NCI-H69 (cell line): ENCODE results near the gene CDK5R2.

Experiments
- DNase-seq: peaks from one replicate; lab custom pipeline; 2025; lab: John Stamatoyannopoulos, UW

The CDK5R2 gene

GRCh38 chr2:219003979-219004378, 44.5 kb downstream of the CDK5R2 start:
- DNase-seq: no peak

DNA sequence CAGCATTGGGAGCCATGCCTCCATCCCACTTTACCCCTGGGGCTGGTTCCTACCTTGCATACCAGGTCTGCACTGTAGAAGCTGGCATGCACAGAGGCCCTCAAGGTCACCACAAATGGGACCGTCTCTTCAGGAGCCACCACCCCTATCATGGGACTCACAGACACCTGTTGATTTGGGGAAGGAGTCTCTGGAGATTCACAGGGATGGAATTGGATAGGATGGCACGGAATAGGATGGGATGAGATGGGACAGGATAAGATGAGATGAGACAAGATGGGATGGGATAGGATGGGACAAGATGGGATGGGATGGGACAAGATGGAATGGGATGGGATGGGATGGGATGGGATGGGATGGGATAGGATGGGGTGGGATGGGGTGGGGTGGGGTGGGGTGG, 49.8 kb downstream of the CDK5R2 start:
- DNase-seq: no peak

DNA sequence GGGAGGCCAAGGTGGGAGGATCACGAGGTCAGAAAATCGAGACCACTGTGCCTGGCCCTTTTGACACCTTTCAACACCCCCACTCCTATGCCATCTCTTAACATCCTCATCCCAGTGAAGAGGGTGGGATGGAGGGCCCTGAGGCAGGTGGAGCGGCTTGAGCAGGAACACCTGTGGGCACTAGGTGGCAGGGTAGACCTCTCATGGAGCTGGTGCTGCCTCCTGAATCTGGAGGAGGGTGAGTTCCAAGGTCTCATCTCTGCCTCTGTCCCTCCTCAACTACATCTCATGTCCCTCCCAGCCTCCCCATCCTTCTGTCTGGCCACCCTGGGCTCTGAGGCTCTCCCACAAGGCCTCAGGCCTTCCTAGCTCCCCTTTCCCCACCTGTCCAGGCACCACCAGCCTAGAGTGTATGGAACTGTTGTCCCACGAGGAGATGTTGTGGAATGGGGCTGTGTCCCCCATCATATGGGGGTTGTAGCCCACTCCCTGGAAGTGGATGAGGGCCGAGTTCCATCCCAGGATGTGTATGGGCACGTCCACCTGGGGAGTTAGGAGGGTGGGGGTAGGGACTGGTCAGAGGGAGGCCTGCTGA, 50.8 kb downstream of the CDK5R2 start:
- peak; percentile 38 for DNase-seq

- no peak for DNase-seq
These were observed 51.4 kb downstream of the CDK5R2 start for GRCh38 chr2:219010873-219011272.
